GM12878 (cell line): ENCODE data around the gene POLN. TPM values are rescaled to one million over a fixed set of nuclear protein-coding genes. Genes with fewer than 3 reads are reported as not detected.

Experiments
- ATAC-seq: fragments of 200-7000 bp; cut with Tn5 transposase; 3 replicates; pipeline ENCODE4 v1.9.1; 2020; ENCODE audit warnings: mild to moderate bottlenecking, moderate library complexity
- BruUV-seq: library from RNA; stranded (reverse); fragments of 400-500 nt; replicated peaks from 2 replicates; lab custom pipeline; 2021; lab: Mats Ljungman, UMichigan
- CTCF ChIA-PET: fragments of 300-600 bp; sonication (Branson Sonifier 250); formaldehyde crosslinking; extraction: SDS; loops from one replicate; lab custom pipeline; 2021; ENCODE audit warnings: inconsistent platforms; lab: Yijun Ruan, JAX
- POLR2A ChIA-PET: fragments of 350-600 bp; formaldehyde crosslinking; extraction: SDS; loops from one replicate; lab custom pipeline; 2021; ENCODE audit warnings: inconsistent platforms; lab: Charles Lee
- RAD21 ChIA-PET: fragments of 300-600 bp; sonication (Branson Sonifier 250); formaldehyde crosslinking; loops from one replicate; lab custom pipeline; 2023; ENCODE audit warnings: antibody characterized with exemption; ENCODE audit not compliant: unreplicated experiment; lab: Charles Lee
- SMC1A ChIA-PET: fragments of 300-600 bp; sonication (Branson Sonifier 250); formaldehyde crosslinking; loops from one replicate; lab custom pipeline; 2023; ENCODE audit not compliant: unreplicated experiment, uncharacterized antibody; lab: Charles Lee
- DNase-seq: peaks from one replicate; pipeline ENCODE4 v3.0.0-alpha.2; 2011; ENCODE audit warnings: low read depth, low spot score
- FAIRE-seq: peaks from 3 replicates; lab custom pipeline; 2011; peaks lifted over from hg19 to GRCh38; lab: Jason Lieb, UNC
- H2AFZ ChIP-seq: 2 replicates; pipeline ENCODE4 v1.6.0; 2011; ENCODE audit warnings: low read depth, low read length, control low read depth; ENCODE audit not compliant: control insufficient read depth
- H3K27ac ChIP-seq: 2 replicates; pipeline ENCODE4 v1.5.1; 2011; ENCODE audit warnings: control low read depth; ENCODE audit not compliant: control insufficient read depth, insufficient read depth
- H3K27me3 ChIP-seq, 2 experiments: replicated peaks in 1 of 2; 2 replicates each; pipeline versions ENCODE4 v1.6.0 to v1.6.1; 2011; ENCODE audit warnings: low read length in 1 of 2; ENCODE audit not compliant: control insufficient read depth in 2 of 2, insufficient read depth in 2 of 2
- H3K36me3 ChIP-seq, 2 experiments: 2 replicates each; pipeline ENCODE4 v1.5.1; 2011; ENCODE audit warnings: low read length in 1 of 2; ENCODE audit not compliant: control insufficient read depth in 2 of 2, insufficient read depth in 2 of 2
- H3K4me1 ChIP-seq: 2 replicates; pipeline ENCODE4 v1.6.1; 2011; ENCODE audit warnings: mild to moderate bottlenecking, low read length, moderate library complexity, mixed read lengths; ENCODE audit not compliant: control insufficient read depth, insufficient read depth
- H3K4me2 ChIP-seq: 2 replicates; pipeline ENCODE4 v1.6.0; 2011; ENCODE audit warnings: control low read depth; ENCODE audit not compliant: control insufficient read depth, insufficient read depth
- H3K4me3 ChIP-seq: fragments of 200-600 bp; sonication (generic); 2 replicates; pipeline ENCODE4 v1.5.1; 2016
- H3K79me2 ChIP-seq: 2 replicates; pipeline ENCODE4 v1.6.0; 2011; ENCODE audit warnings: low read length; ENCODE audit not compliant: control insufficient read depth, insufficient read depth
- H3K9ac ChIP-seq: 2 replicates; pipeline ENCODE4 v1.8.0; 2011; ENCODE audit warnings: low read length, control low read depth, mixed read lengths; ENCODE audit not compliant: control insufficient read depth, insufficient read depth
- H3K9me3 ChIP-seq: replicated peaks from 3 replicates; pipeline ENCODE4 v1.5.1; 2011; ENCODE audit warnings: mild to moderate bottlenecking, low read length; ENCODE audit not compliant: control insufficient read depth, insufficient read depth
- H4K20me1 ChIP-seq: 2 replicates; pipeline ENCODE4 v1.6.0; 2011; ENCODE audit not compliant: control insufficient read depth, insufficient read depth
- BCL3 ChIP-seq: IDR thresholded peaks from 2 replicates; pipeline ENCODE4 v1.6.1; 2011; ENCODE audit warnings: borderline replicate concordance, low read depth, mild to moderate bottlenecking, moderate library complexity, low read length; ENCODE audit not compliant: insufficient read depth, poor library complexity, severe bottlenecking
- EZH2 ChIP-seq: IDR thresholded peaks from 2 replicates; pipeline ENCODE4 v1.6.1; 2012; ENCODE audit warnings: low read depth, mild to moderate bottlenecking, control low read depth, inconsistent platforms, low read length, borderline replicate concordance; ENCODE audit not compliant: control insufficient read depth
- GATAD2B ChIP-seq: fragments of 450-650 bp; conservative IDR thresholded peaks from 2 replicates; pipeline ENCODE4 v1.6.1; 2017; ENCODE audit warnings: low read depth, mild to moderate bottlenecking, moderate library complexity
- TAF1 ChIP-seq: IDR thresholded peaks from 2 replicates; pipeline ENCODE4 v1.6.1; 2011; ENCODE audit warnings: mild to moderate bottlenecking, low read depth, low read length, borderline replicate concordance
- ZNF592 ChIP-seq: fragments of 450-650 bp; IDR thresholded peaks from 2 replicates; pipeline ENCODE4 v1.6.1; 2017; ENCODE audit warnings: mild to moderate bottlenecking, moderate library complexity
- WGBS: methylation state at CpG from one replicate; pipeline ENCODE4 v1.1.6; 2016; ENCODE audit warnings: low lambda C conversion rate; ENCODE audit not compliant: insufficient replicate concordance, insufficient coverage; ENCODE audit errors: missing lambda C conversion rate; 5-methylcytosine and 5-hydroxymethylcytosine counted together
- in situ Hi-C: fragments of 300-500 bp; cut with MboI; formaldehyde crosslinking; loops from 9 replicates; pipeline ENCODE4 v1.14.3; 2018; ENCODE audit warnings: mixed read lengths
- intact Hi-C: fragments of 100-400 bp; cut with micrococcal nuclease; formaldehyde crosslinking; loops from one replicate; pipeline ENCODE4 v1.14.2; 2022; ENCODE audit not compliant: unreplicated experiment
- polyA plus RNA-seq, 11 experiments: library from polyadenylated mRNA; depleted of rRNA in 4 of 11; unstranded in 6 of 11; stranded (reverse) in 5 of 11; fragments of >200 nt; fragmentation: Nextera tagmentation in 4 of 11; fragmentation: Illumina TruSeq in 1 of 11; extraction: Ambion mirVana in 4 of 11; extraction: Trizol in 1 of 11; gene quantifications; 1 replicate in 1 of 11; 2 replicates in 10 of 11; pipeline versions ENCODE4 v1.2.1 to v1.2.3, GENCODE V29; 2011 to 2016; ENCODE audit warnings: inconsistent platforms in 2 of 11, missing spikeins in 2 of 11, low read depth in 1 of 11
- total RNA-seq, 4 experiments: library from RNA; depleted of rRNA in 3 of 4; stranded (reverse); fragments of >200 nt in 3 of 4; fragmentation: Illumina TruSeq in 1 of 4; extraction: Trizol in 1 of 4; gene quantifications; 2 replicates each; pipeline versions ENCODE4 v1.2.1 to v1.2.3, GENCODE V29; 2013 to 2021
- TF ChIP-seq, protein P1 (sequence below): fragments of 450-650 bp; IDR thresholded peaks from 2 replicates; pipeline ENCODE4 v1.6.1; 2016; ENCODE audit warnings: mild to moderate bottlenecking

POLN gene
- total and polyA plus RNA-seq, 10 of the 15 experiments (the other 5 are each of a cell fraction or from before 2014, with no cell fraction given), result 0.09 to 2.0 (median 0.95) TPM; not detected in 1

DNA sequence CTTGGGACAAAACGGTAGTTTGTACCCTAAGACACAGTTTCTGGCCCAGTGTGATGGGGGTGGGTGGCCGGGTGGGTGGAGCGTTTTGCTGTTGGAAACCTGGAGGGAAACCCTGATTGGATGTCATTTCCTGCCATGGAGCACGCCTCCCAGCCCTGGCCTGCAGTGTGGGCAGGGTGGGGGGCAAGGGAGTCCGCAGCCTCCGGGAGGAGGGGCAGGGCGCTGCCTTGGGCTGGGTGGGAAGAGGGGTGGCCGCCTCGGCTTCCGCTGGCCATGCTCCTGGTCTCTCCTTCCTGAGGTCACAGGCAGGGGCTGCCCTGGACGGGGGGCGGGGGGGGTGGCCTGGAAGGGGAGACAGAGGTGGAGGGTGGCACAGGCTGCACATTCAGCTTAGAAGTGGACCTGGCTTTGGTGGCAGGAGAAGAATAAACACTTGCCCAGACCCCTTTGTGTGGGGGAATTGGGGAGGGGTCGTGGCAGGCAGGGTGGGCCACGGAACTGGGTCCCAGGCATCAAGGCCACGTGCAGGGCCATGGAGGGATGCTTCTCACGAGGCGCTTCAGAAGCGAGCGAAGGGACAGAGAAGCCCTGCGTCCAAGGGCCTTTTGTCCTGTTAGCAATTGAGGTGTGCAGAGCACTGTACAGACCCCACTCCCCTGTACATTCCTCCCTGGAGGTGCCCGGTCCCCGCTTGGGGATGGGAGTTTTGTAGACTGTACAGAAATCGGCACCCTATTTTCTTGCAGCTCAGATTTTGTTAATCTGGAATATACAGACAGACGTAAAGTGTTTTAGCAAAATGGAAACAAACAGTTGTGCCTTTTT, 176.6 kb downstream of the POLN start:
- DNase-seq (no peak), ATAC-seq (no peak)
- RAD21 ChIA-PET, result no interaction called here
- no peak overlapping the region for H3K4me3 ChIP-seq
- no peaks in the 10 kb centered on the region for H4K20me1 ChIP-seq
- CTCF ChIA-PET, result no interaction called here
- TF ChIP-seq, protein P1, sequence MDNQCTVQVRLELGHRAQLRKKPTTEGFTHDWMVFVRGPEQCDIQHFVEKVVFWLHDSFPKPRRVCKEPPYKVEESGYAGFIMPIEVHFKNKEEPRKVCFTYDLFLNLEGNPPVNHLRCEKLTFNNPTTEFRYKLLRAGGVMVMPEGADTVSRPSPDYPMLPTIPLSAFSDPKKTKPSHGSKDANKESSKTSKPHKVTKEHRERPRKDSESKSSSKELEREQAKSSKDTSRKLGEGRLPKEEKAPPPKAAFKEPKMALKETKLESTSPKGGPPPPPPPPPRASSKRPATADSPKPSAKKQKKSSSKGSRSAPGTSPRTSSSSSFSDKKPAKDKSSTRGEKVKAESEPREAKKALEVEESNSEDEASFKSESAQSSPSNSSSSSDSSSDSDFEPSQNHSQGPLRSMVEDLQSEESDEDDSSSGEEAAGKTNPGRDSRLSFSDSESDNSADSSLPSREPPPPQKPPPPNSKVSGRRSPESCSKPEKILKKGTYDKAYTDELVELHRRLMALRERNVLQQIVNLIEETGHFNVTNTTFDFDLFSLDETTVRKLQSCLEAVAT, result no peak
- no peak for TF ChIP-seq TAF1
- no peak for TF ChIP-seq ZNF592
- no peak for TF ChIP-seq BCL3
- TF ChIP-seq EZH2, result no peak
- TF ChIP-seq GATAD2B, result no peak
- TF ChIP-seq, all 136 proteins: peak for 0
- SMC1A ChIA-PET, result no interaction called here
- Histone ChIP-seq H2AFZ (no peak overlapping the region), H3K4me2 (no peak overlapping the region), H3K79me2 (no peaks in the 10 kb centered on the region), H3K4me1 (no peaks in the 10 kb centered on the region), H3K27me3 (no peaks in the 10 kb centered on the region; a peak in 2 of 4 replicates), H3K9ac (no peak overlapping the region), H3K36me3 (no peaks in the 10 kb centered on the region), H3K27ac (no peak overlapping the region), H3K9me3 (no peaks in the 10 kb centered on the region)
- in situ Hi-C loops, result no loop called here
- FAIRE-seq, result no peak
- whole genome bisulfite sequencing, result 36% methylated on average over 20 of the region's 24 CpGs
- POLR2A ChIA-PET, result no interaction called here
- intact Hi-C loops, result no loop called here
- no TSS peak for BruUV-seq
